MM.1S (cell line): ENCODE results near the gene FGFRL1.

Experiments used
- EZH2phosphoT487 ChIP-seq: fragments of 300-600 bp; sonication (generic); IDR thresholded peaks from 2 replicates; pipeline ENCODE4 v1.6.1; 2018; ENCODE audit warnings: antibody characterized with exemption, low read length
- TF ChIP-seq, protein P1 (sequence below): fragments of 300-600 bp; sonication (generic); IDR thresholded peaks from 2 replicates; pipeline ENCODE4 v1.5.1; 2016; ENCODE audit warnings: antibody characterized with exemption, low read length, mixed read lengths

- TF ChIP-seq, protein P1, sequence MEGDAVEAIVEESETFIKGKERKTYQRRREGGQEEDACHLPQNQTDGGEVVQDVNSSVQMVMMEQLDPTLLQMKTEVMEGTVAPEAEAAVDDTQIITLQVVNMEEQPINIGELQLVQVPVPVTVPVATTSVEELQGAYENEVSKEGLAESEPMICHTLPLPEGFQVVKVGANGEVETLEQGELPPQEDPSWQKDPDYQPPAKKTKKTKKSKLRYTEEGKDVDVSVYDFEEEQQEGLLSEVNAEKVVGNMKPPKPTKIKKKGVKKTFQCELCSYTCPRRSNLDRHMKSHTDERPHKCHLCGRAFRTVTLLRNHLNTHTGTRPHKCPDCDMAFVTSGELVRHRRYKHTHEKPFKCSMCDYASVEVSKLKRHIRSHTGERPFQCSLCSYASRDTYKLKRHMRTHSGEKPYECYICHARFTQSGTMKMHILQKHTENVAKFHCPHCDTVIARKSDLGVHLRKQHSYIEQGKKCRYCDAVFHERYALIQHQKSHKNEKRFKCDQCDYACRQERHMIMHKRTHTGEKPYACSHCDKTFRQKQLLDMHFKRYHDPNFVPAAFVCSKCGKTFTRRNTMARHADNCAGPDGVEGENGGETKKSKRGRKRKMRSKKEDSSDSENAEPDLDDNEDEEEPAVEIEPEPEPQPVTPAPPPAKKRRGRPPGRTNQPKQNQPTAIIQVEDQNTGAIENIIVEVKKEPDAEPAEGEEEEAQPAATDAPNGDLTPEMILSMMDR, result no peak
- no peak for TF ChIP-seq EZH2phosphoT487
These were observed 38.6 kb upstream of the FGFRL1 start for GRCh38 chr4:972651-973424.
